22Rv1 (cell line): ENCODE results near the gene MAP4K4.

Source experiments
- ZFX ChIP-seq: fragments of 450-650 bp; IDR thresholded peaks from 2 replicates; pipeline ENCODE4 v1.6.1; 2017; ENCODE audit warnings: antibody characterized with exemption, borderline replicate concordance
- TF ChIP-seq, protein P1 (sequence below): fragments of 450-650 bp; IDR thresholded peaks from 2 replicates; pipeline ENCODE4 v1.5.1; 2017; ENCODE audit warnings: mild to moderate bottlenecking

DNA sequence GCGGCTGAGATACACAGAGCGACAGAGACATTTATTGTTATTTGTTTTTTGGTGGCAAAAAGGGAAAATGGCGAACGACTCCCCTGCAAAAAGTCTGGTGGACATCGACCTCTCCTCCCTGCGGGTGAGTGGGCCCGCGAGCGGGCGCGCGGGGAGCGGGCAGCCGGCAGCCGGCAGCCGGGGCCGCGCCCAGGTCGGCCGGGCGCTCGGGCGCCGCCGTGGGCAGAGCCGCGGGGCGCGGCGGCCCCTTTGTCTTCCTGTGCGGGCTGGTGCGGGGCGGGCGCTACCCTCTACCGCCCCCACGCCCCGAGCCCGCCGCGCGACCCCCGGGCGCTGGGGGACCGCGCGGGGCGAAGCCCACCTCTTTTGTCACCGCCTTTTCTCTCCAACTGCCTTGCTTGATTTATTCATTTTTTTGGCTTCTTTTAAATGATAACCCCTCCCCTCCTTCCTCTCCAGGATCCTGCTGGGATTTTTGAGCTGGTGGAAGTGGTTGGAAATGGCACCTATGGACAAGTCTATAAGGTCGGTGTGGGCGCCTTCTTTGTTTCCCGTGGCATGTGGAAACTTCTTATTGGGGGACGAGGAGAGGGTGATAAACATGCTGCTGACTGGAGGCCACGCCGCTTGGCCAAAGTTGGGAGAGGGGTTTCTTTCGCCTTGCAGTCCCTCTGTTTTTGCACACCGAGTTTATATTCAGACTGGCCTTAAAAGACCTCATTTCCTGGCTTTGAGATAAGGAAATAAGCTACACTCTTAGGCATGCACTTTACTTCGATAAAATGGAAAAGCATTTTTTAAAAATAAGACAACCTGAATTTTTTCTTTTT is 722 bp downstream of the MAP4K4 start:
- no peak for TF ChIP-seq ZFX
- TF ChIP-seq, protein P1, sequence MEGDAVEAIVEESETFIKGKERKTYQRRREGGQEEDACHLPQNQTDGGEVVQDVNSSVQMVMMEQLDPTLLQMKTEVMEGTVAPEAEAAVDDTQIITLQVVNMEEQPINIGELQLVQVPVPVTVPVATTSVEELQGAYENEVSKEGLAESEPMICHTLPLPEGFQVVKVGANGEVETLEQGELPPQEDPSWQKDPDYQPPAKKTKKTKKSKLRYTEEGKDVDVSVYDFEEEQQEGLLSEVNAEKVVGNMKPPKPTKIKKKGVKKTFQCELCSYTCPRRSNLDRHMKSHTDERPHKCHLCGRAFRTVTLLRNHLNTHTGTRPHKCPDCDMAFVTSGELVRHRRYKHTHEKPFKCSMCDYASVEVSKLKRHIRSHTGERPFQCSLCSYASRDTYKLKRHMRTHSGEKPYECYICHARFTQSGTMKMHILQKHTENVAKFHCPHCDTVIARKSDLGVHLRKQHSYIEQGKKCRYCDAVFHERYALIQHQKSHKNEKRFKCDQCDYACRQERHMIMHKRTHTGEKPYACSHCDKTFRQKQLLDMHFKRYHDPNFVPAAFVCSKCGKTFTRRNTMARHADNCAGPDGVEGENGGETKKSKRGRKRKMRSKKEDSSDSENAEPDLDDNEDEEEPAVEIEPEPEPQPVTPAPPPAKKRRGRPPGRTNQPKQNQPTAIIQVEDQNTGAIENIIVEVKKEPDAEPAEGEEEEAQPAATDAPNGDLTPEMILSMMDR: no peak
